Measurements from ENCODE around the gene PHACTR4.

DNA sequence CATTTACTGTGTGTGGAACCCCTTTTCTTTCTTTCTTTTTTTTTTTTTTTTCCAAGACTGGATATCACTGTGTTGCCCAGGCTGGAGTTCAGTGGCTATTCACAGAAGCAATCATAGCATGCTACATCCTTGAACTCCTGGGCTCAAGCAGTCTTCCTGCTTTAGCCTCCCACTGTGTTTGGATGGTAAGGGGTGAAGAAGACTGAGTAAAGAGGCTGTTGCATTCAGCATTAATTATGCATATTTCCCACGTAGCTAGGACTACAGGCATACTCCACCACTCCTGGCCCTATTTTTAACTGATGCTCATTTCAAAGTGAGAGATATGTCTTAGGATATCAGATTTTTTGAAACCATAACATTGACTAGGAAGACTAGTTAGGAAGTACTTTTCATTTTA, 39.5 kb downstream of the PHACTR4 start:
- TF ChIP-seq CTCF (IDR thresholded peaks at IDR 0.05; ENCODE audit: extremely low read depth in 1 of 2, insufficient read depth in 1 of 2, low read depth in 1 of 2, low read length in 2 of 2) (no peak), EZH2 (IDR thresholded peaks at IDR 0.05; ENCODE audit: borderline replicate concordance, low read depth, low read length, severe bottlenecking) (no peak), MYC (IDR thresholded peaks at IDR 0.05; ENCODE audit: low read depth, low read length) (no peak), FOS (IDR thresholded peaks at IDR 0.05; ENCODE audit: borderline replicate concordance, insufficient read depth, low read length) (no peak), MAX (IDR thresholded peaks at IDR 0.05; ENCODE audit: insufficient read depth, insufficient read length) (no peak), POLR2AphosphoS5 (IDR thresholded peaks at IDR 0.05; ENCODE audit: insufficient read depth, low read depth, low read length) (no peak)

All from endothelial cell of umbilical vein (primary cell).